ENCODE measurements around the gene MSMO1. TPM values are rescaled to one million over a fixed set of nuclear protein-coding genes. Genes with fewer than 3 reads are reported as not detected.

MSMO1 gene
- total and polyA plus RNA-seq, 2 of the 8 experiments (the other 6 are each of a cell fraction or from before 2014, with no cell fraction given): 79.8 to 109 TPM

GRCh38 chr4:165368567-165368966 lies 41.1 kb downstream of the MSMO1 start (continued):
- no peak for TF ChIP-seq CTCF (IDR thresholded peaks at IDR 0.05; ENCODE audit: control extremely low read depth in 1 of 3, insufficient read depth in 1 of 3, low read depth in 1 of 3, low read length in 3 of 3)
- no peak for TF ChIP-seq RXRA (IDR thresholded peaks at IDR 0.05; ENCODE audit: insufficient read depth, low read depth, low read length)
